DOHH2 (cell line): ENCODE results near the gene OPTN.

Experiments used
- H3F3A ChIP-seq: fragments of 200-600 bp; sonication (generic), shearing (Covaris generic); 2 replicates; pipeline ENCODE4 v1.6.0; 2016; ENCODE audit warnings: antibody characterized with exemption, mild to moderate bottlenecking; ENCODE audit not compliant: control insufficient read depth, insufficient read depth
- H3K27ac ChIP-seq: fragments of 200-600 bp; sonication (generic); 2 replicates; pipeline ENCODE4 v1.5.1; 2014; ENCODE audit warnings: low read depth, mild to moderate bottlenecking, low read length, moderate library complexity
- H3K27me3 ChIP-seq: fragments of 200-600 bp; sonication (generic); 2 replicates; pipeline ENCODE4 v1.6.1; 2014; ENCODE audit warnings: mild to moderate bottlenecking, low read length, mixed read lengths; ENCODE audit not compliant: control insufficient read depth
- H3K36me3 ChIP-seq: fragments of 200-600 bp; sonication (generic); 2 replicates; pipeline ENCODE4 v1.6.1; 2014; ENCODE audit warnings: mild to moderate bottlenecking, low read length, moderate library complexity, mixed read lengths; ENCODE audit not compliant: control insufficient read depth
- H3K4me1 ChIP-seq: fragments of 200-600 bp; sonication (generic); 2 replicates; pipeline ENCODE4 v1.6.1; 2014; ENCODE audit warnings: mild to moderate bottlenecking, low read length, mixed read lengths; ENCODE audit not compliant: control insufficient read depth
- H3K4me2 ChIP-seq: fragments of 200-600 bp; sonication (generic); 2 replicates; pipeline ENCODE4 v1.6.0; 2014; ENCODE audit warnings: mild to moderate bottlenecking, low read length, moderate library complexity
- H3K4me3 ChIP-seq: fragments of 200-600 bp; sonication (generic); 2 replicates; pipeline ENCODE4 v1.5.1; 2014; ENCODE audit warnings: mild to moderate bottlenecking, low read length, mixed read lengths
- H3K79me2 ChIP-seq: fragments of 200-600 bp; sonication (generic); 2 replicates; pipeline ENCODE4 v1.6.1; 2014; ENCODE audit warnings: mild to moderate bottlenecking, low read length, mixed read lengths; ENCODE audit not compliant: control insufficient read depth
- H3K9me2 ChIP-seq: fragments of 200-600 bp; sonication (generic); replicated peaks from 2 replicates; pipeline ENCODE4 v1.6.1; 2014; ENCODE audit warnings: mild to moderate bottlenecking, low read length, mixed read lengths; ENCODE audit not compliant: control insufficient read depth
- H3K9me3 ChIP-seq: fragments of 200-600 bp; sonication (generic); 2 replicates; pipeline ENCODE4 v1.6.1; 2014; ENCODE audit warnings: antibody characterized with exemption, low read length, mixed read lengths; ENCODE audit not compliant: control insufficient read depth, insufficient read depth
- H4K20me1 ChIP-seq: fragments of 200-600 bp; sonication (generic); 2 replicates; pipeline ENCODE4 v1.6.0; 2014; ENCODE audit warnings: low read depth, mild to moderate bottlenecking, antibody characterized with exemption, low read length, moderate library complexity; ENCODE audit not compliant: control insufficient read depth, insufficient read depth
- CTCF ChIP-seq: fragments of 200-600 bp; sonication (generic); IDR thresholded peaks from one replicate; pipeline ENCODE4 v1.5.1; 2014; ENCODE audit warnings: antibody characterized with exemption, mild to moderate bottlenecking, low read depth, low read length; ENCODE audit not compliant: poor library complexity, severe bottlenecking
- EZH2phosphoT487 ChIP-seq: fragments of 200-600 bp; sonication (generic); IDR thresholded peaks from 2 replicates; pipeline ENCODE4 v1.6.1; 2017; ENCODE audit warnings: borderline replicate concordance, mild to moderate bottlenecking, antibody characterized with exemption, low read length, moderate library complexity, mixed read lengths

OPTN gene

GRCh38 chr10:13054844-13055243 lies 45.1 kb upstream of the OPTN start:
- H4K20me1 ChIP-seq = no peaks in the 10 kb centered on the region
- H3K4me2 ChIP-seq = no peak overlapping the region
- no peaks in the 10 kb centered on the region for H3K9me3 ChIP-seq
- H3K4me1 ChIP-seq = no peaks in the 10 kb centered on the region
- H3F3A ChIP-seq = no peaks in the 10 kb centered on the region
- H3K36me3 ChIP-seq = no peaks in the 10 kb centered on the region
- peaks cover 3% of the 10 kb centered on the region; the same call in 1 of the 2 replicates for H3K27me3 ChIP-seq
- H3K9me2 ChIP-seq = no peaks in the 10 kb centered on the region
- H3K4me3 ChIP-seq = no peak overlapping the region
- H3K79me2 ChIP-seq = no peaks in the 10 kb centered on the region
- H3K27ac ChIP-seq = no peak overlapping the region
- no peak for TF ChIP-seq EZH2phosphoT487
- TF ChIP-seq CTCF = no peak

- Histone ChIP-seq H3K4me2 (no peak overlapping the region), H3K27me3 (0 out of 2 replicates have a peak, but pooled peaks cover 3% of the 10 kb centered on the region), H4K20me1 (no peaks in the 10 kb centered on the region), H3K4me1 (no peaks in the 10 kb centered on the region), H3F3A (no peaks in the 10 kb centered on the region), H3K4me3 (no peak overlapping the region), H3K36me3 (no peaks in the 10 kb centered on the region), H3K9me3 (no peaks in the 10 kb centered on the region), H3K9me2 (no peaks in the 10 kb centered on the region), H3K79me2 (no peaks in the 10 kb centered on the region), H3K27ac (no peak overlapping the region)
- TF ChIP-seq CTCF (peak; percentile 41), EZH2phosphoT487 (no peak)
Measured at GRCh38 chr10:13056456-13057077, 43.4 kb upstream of the OPTN start.

DNA sequence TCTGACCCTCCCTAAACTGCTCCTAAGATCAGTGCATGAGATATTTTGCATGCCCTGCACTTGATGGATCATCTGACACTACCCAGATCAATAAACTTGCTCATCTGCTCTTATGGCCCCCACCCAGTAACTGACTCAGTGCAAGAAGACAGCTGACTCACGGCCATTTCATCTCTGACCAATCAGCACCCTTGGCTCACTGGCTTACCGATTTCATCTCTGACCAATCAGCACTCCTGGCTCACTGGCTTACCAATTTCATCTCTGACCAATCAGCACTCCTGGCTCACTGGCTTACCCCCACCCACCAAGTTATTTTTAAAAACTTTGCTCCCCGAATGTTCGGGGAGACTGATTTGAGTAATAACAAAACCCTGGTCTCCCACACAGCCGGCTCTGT lies 37.2 kb upstream of the OPTN start:
- no peaks in the 10 kb centered on the region for H3F3A ChIP-seq
- no peaks in the 10 kb centered on the region for H4K20me1 ChIP-seq
- no peaks in the 10 kb centered on the region for H3K9me2 ChIP-seq
- no peak overlapping the region for H3K27ac ChIP-seq
- no peaks in the 10 kb centered on the region for H3K4me1 ChIP-seq
- no peak for TF ChIP-seq CTCF
- no peak for TF ChIP-seq EZH2phosphoT487
- peaks cover 6% of the 10 kb centered on the region; the same call in 1 of the 2 replicates for H3K27me3 ChIP-seq
- no peak overlapping the region for H3K4me2 ChIP-seq
- H3K36me3 ChIP-seq = no peaks in the 10 kb centered on the region
- H3K79me2 ChIP-seq = no peaks in the 10 kb centered on the region
- H3K9me3 ChIP-seq = no peaks in the 10 kb centered on the region
- H3K4me3 ChIP-seq = no peak overlapping the region
